Panc1 (cell line): ENCODE data around the gene TEX35. TPM values are rescaled to one million over a fixed set of nuclear protein-coding genes. Genes with fewer than 3 reads are reported as not detected.

Experiments used
- ATAC-seq: fragments of 200-7000 bp; cut with Tn5 transposase; 2 replicates; pipeline ENCODE4 v1.9.1; 2020; ENCODE audit warnings: mild to moderate bottlenecking, moderate library complexity
- BruUV-seq: library from RNA; stranded (reverse); fragments of 400-500 nt; replicated peaks from 2 replicates; lab custom pipeline; 2021; lab: Mats Ljungman, UMichigan
- CTCF ChIA-PET: fragments of 300-600 bp; sonication (Branson Sonifier 250); formaldehyde crosslinking; loops from one replicate; lab custom pipeline; 2022; ENCODE audit warnings: antibody characterized with exemption; lab: Charles Lee
- POLR2A ChIA-PET: fragments of 300-600 bp; sonication (Branson Sonifier 250); formaldehyde crosslinking; loops from one replicate; lab custom pipeline; 2022; ENCODE audit warnings: antibody characterized with exemption; lab: Charles Lee
- DNase-seq: peaks from one replicate; pipeline ENCODE4 v3.0.0-alpha.2; 2010; ENCODE audit warnings: low read depth, low spot score
- H3K27ac ChIP-seq: 2 replicates; pipeline ENCODE4 v1.5.1; 2011; ENCODE audit warnings: mild to moderate bottlenecking, low read length, inconsistent platforms
- H3K27me3 ChIP-seq: fragments of 200-500 bp; sonication (Bioruptor generic); 2 replicates; pipeline ENCODE4 v1.6.0; 2014; ENCODE audit warnings: low read length, inconsistent platforms; ENCODE audit not compliant: control insufficient read depth, insufficient read depth
- H3K36me3 ChIP-seq: fragments of 200-500 bp; sonication (Bioruptor generic); 2 replicates; pipeline ENCODE4 v1.5.1; 2014; ENCODE audit warnings: inconsistent platforms, mild to moderate bottlenecking, low read length, moderate library complexity; ENCODE audit not compliant: control insufficient read depth, insufficient read depth
- H3K4me1 ChIP-seq: 2 replicates; pipeline ENCODE4 v1.5.1; 2011; ENCODE audit warnings: inconsistent platforms, mild to moderate bottlenecking, low read length, moderate library complexity; ENCODE audit not compliant: control insufficient read depth, insufficient read depth
- H3K4me3 ChIP-seq, 2 experiments: 2 replicates each; pipeline ENCODE4 v1.5.1; 2011 to 2012; ENCODE audit warnings: low read depth in 2 of 2, low read length in 2 of 2, mild to moderate bottlenecking in 2 of 2, inconsistent platforms in 1 of 2, moderate library complexity in 1 of 2
- H3K9me3 ChIP-seq: fragments of 200-500 bp; sonication (Bioruptor generic); 2 replicates; pipeline ENCODE4 v1.5.1; 2014; ENCODE audit warnings: low read depth, mild to moderate bottlenecking, inconsistent platforms, low read length, moderate library complexity; ENCODE audit not compliant: control insufficient read depth, insufficient read depth
- POLR2AphosphoS5 ChIP-seq: IDR thresholded peaks from 2 replicates; pipeline ENCODE4 v1.6.1; 2012; ENCODE audit warnings: mild to moderate bottlenecking, low read depth, low read length, moderate library complexity
- SIN3A ChIP-seq: IDR thresholded peaks from 2 replicates; pipeline ENCODE4 v1.6.1; 2012; ENCODE audit warnings: low read depth, mild to moderate bottlenecking, low read length, moderate library complexity, borderline replicate concordance; ENCODE audit not compliant: insufficient read depth
- TCF7L2 ChIP-seq: IDR thresholded peaks from 2 replicates; pipeline ENCODE4 v1.6.1; 2011; ENCODE audit warnings: mild to moderate bottlenecking, low read depth, low read length, inconsistent platforms
- in situ Hi-C: cut with HindIII; loops from 2 replicates; pipeline ENCODE4 v1.10.0; 2016; ENCODE audit warnings: low sequenced_read_pairs, low pct_unique_long_range_greater_than_20kb
- intact Hi-C: fragments of 100-400 bp; cut with micrococcal nuclease; formaldehyde crosslinking; loops from one replicate; pipeline ENCODE4 v1.10.0; 2022; ENCODE audit not compliant: unreplicated experiment
- total RNA-seq: library from RNA; stranded (reverse); gene quantifications from one replicate; pipeline ENCODE4 v1.2.1, GENCODE V29; 2021; ENCODE audit not compliant: unreplicated experiment
- TF ChIP-seq, protein P1 (sequence below), 2 experiments: IDR thresholded peaks; 2 replicates each; pipeline ENCODE4 v1.6.1; 2011 to 2012; ENCODE audit warnings: low read depth in 2 of 2, control low read depth in 1 of 2, low read length in 1 of 2, mild to moderate bottlenecking in 1 of 2, moderate library complexity in 1 of 2; ENCODE audit not compliant: insufficient read depth in 1 of 2
- TF ChIP-seq, protein P2 (sequence below): fragments of 450-650 bp; IDR thresholded peaks from 2 replicates; pipeline ENCODE4 v1.5.1; 2017; ENCODE audit warnings: mild to moderate bottlenecking

TEX35 gene
- total RNA-seq, 1 experiment from 2014 or later = not detected

DNA sequence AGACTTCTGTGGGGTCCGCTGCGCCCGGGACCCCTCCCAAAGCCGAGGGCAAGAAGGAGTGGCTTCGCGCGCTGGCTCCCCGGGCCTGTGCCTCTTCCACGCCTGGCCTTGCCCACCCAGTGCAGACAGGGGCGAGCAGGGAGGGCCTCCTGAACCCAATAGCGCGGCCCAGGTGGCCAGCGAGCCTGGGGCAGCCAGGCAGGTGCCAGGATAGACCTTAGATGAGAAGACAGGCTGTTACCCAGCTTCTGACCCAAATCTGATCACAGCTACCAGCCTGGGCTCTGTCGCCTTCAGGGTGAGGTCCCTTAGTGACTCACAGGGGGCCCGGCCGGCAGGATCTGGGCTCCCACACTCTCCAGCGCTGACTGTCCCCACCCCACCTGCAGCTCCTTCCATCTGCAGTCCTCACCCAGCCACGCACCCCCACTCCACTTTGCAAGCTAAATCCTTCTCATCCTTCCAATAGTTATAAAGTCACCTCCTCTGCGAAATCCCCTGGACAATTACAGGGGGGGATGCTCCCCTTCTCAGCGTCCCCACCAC lies 25.8 kb upstream of the TEX35 start:
- no TSS peak for BruUV-seq
- Histone ChIP-seq H3K27ac (no peak overlapping the region), H3K27me3 (no peaks in the 10 kb centered on the region), H3K36me3 (no peaks in the 10 kb centered on the region), H3K4me1 (no peaks in the 10 kb centered on the region), H3K9me3 (no peaks in the 10 kb centered on the region), H3K4me3 (no peak overlapping the region)
- in situ Hi-C loops (no loop called here), intact Hi-C loops (no loop called here)
- POLR2A ChIA-PET = no interaction called here
- TF ChIP-seq TCF7L2 (no peak), SIN3A (no peak), POLR2AphosphoS5 (no peak)
- TF ChIP-seq, protein P1, sequence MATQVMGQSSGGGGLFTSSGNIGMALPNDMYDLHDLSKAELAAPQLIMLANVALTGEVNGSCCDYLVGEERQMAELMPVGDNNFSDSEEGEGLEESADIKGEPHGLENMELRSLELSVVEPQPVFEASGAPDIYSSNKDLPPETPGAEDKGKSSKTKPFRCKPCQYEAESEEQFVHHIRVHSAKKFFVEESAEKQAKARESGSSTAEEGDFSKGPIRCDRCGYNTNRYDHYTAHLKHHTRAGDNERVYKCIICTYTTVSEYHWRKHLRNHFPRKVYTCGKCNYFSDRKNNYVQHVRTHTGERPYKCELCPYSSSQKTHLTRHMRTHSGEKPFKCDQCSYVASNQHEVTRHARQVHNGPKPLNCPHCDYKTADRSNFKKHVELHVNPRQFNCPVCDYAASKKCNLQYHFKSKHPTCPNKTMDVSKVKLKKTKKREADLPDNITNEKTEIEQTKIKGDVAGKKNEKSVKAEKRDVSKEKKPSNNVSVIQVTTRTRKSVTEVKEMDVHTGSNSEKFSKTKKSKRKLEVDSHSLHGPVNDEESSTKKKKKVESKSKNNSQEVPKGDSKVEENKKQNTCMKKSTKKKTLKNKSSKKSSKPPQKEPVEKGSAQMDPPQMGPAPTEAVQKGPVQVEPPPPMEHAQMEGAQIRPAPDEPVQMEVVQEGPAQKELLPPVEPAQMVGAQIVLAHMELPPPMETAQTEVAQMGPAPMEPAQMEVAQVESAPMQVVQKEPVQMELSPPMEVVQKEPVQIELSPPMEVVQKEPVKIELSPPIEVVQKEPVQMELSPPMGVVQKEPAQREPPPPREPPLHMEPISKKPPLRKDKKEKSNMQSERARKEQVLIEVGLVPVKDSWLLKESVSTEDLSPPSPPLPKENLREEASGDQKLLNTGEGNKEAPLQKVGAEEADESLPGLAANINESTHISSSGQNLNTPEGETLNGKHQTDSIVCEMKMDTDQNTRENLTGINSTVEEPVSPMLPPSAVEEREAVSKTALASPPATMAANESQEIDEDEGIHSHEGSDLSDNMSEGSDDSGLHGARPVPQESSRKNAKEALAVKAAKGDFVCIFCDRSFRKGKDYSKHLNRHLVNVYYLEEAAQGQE (IDR thresholded peaks at IDR 0.05; ENCODE audit: insufficient read depth in 1 of 2, low read depth in 2 of 2, low read length in 1 of 2) = no peak
- TF ChIP-seq, protein P2, sequence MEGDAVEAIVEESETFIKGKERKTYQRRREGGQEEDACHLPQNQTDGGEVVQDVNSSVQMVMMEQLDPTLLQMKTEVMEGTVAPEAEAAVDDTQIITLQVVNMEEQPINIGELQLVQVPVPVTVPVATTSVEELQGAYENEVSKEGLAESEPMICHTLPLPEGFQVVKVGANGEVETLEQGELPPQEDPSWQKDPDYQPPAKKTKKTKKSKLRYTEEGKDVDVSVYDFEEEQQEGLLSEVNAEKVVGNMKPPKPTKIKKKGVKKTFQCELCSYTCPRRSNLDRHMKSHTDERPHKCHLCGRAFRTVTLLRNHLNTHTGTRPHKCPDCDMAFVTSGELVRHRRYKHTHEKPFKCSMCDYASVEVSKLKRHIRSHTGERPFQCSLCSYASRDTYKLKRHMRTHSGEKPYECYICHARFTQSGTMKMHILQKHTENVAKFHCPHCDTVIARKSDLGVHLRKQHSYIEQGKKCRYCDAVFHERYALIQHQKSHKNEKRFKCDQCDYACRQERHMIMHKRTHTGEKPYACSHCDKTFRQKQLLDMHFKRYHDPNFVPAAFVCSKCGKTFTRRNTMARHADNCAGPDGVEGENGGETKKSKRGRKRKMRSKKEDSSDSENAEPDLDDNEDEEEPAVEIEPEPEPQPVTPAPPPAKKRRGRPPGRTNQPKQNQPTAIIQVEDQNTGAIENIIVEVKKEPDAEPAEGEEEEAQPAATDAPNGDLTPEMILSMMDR = no peak
- ATAC-seq (peak; percentile 15; the same call in 1 of the 2 replicates), DNase-seq (no peak)
- CTCF ChIA-PET = interaction anchor here (0.6 kb wide), 1 partner anchor 67 kb away, joined by 5 read pairs; no protein-coding TSS in a partner anchor

DNA sequence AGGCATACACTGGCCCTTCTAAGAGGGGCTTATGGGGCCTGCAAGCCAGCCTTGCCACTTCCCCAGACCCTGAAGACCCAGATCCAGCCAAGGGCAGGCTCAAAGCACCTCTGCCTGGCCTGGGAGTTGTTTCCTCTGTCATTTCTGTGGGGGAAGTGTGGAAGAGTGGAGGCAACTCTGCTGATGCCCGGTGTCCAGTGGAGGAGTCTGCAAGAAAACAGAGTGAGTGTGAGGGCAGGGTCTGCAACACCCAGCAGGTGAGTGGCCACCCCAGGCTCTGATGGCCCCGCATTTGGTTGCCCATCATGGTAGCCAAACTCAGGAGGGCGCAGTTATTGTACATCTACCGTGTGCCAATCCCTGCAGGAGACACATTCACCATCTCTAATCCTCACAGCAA lies 24.5 kb upstream of the TEX35 start:
- DNase-seq (no peak), ATAC-seq (no peak)
- in situ Hi-C loops = no loop called here
- H3K4me3 ChIP-seq = no peak overlapping the region
- no TSS peak for BruUV-seq
- no peaks in the 10 kb centered on the region for H3K4me1 ChIP-seq
- intact Hi-C loops = no loop called here
- no peaks in the 10 kb centered on the region for H3K9me3 ChIP-seq
- no peak for TF ChIP-seq POLR2AphosphoS5
- TF ChIP-seq TCF7L2 = no peak
- TF ChIP-seq SIN3A = no peak
- TF ChIP-seq, protein P2 = no peak
- TF ChIP-seq, protein P1 (IDR thresholded peaks at IDR 0.05; ENCODE audit: insufficient read depth in 1 of 2, low read depth in 2 of 2, low read length in 1 of 2) = no peak
- H3K27me3 ChIP-seq = no peaks in the 10 kb centered on the region
- H3K36me3 ChIP-seq = no peaks in the 10 kb centered on the region
- H3K27ac ChIP-seq = no peak overlapping the region
- POLR2A ChIA-PET = no interaction called here
- CTCF ChIA-PET = no interaction called here
